Colonic mucosa (tissue), 4 donors: Measurements from ENCODE around the gene EFNA3. TPM values are rescaled to one million over a fixed set of nuclear protein-coding genes. Genes with fewer than 3 reads are reported as not detected.

Experiments
- DNase-seq: peaks from one replicate; pipeline ENCODE4 v3.0.0-alpha.2; 2020
- H3K27ac ChIP-seq: fragments of 200-600 bp; one replicate; pipeline ENCODE4 v1.8.0; 2021
- H3K27me3 ChIP-seq: fragments of 200-600 bp; one replicate; pipeline ENCODE4 v1.8.0; 2021
- H3K36me3 ChIP-seq: fragments of 200-600 bp; one replicate; pipeline ENCODE4 v1.8.0; 2021
- H3K4me1 ChIP-seq: fragments of 200-600 bp; one replicate; pipeline ENCODE4 v1.8.0; 2021; ENCODE audit warnings: mild to moderate bottlenecking
- H3K4me3 ChIP-seq: fragments of 200-600 bp; one replicate; pipeline ENCODE4 v1.8.0; 2021
- H3K9ac ChIP-seq, 2 donors: one replicate each; pipeline ENCODE4 v1.7.0; 2013; ENCODE audit warnings: control low read depth in 2 of 2, low read depth in 2 of 2, low read length in 2 of 2
- H3K9me3 ChIP-seq: fragments of 200-600 bp; one replicate; pipeline ENCODE4 v1.8.0; 2021
- CTCF ChIP-seq: fragments of 200-600 bp; IDR thresholded peaks from one replicate; pipeline ENCODE4 v1.8.0; 2022; ENCODE audit warnings: antibody characterized with exemption, mild to moderate bottlenecking
- intact Hi-C: fragments of 100-400 bp; cut with DNase I; formaldehyde crosslinking; loops from one replicate; pipeline ENCODE4 v1.14.1; 2022
- total RNA-seq, 2 donors: library from RNA; stranded (reverse); fragmentation: NEBNext Ultra II Directional in 1 of 2; extraction: Animal tissue kit (Norgen Biotek cat#: 25700) in 1 of 2; gene quantifications; one replicate each; pipeline ENCODE4 v1.2.1, GENCODE V29; 2021
- donor health status: healthy.
- donor health status: DM: no; HTN: no; CAD: no.
- donor health status: DM: no; HTN: no; CAD: no.

The EFNA3 gene
- total RNA-seq, 2 donors from 2014 or later = 12.7 to 21.4 TPM

DNA sequence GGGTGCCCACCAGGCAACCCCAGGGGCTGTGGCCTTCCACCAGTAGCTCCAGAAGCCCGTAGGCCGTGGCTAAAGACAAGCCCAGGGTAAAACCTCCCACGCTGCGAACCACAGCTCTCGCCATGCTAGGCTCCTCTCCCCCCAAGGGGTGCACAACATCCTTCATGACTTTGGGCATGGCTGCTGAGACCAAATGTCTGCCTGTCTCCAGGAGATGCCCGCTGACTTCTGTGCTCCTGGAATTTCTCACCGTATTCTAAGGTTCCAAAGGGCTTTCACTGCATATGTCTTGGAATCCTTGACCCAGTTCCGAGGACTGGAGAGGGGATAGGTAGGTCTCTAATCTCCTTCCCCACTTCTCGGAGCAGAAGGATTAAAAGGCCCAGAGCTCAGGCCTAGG is 45.1 kb upstream of the EFNA3 start, which contains the start of the genes DCST1 and DCST2:
Gene DCST1, plus strand, starts transcription at position 301 of the 400 bp plus-strand sequence. CDS start 213 bp downstream, outside the sequence.
Gene DCST2, minus strand, starts transcription at position 258 of the 400 bp plus-strand sequence. Its CDS starts 80 bp downstream, at position 178.
- no peak within 1 kb of the TSS for H3K27ac ChIP-seq
- no peaks in the 10 kb centered on the region for H3K9me3 ChIP-seq
- H3K36me3 ChIP-seq = no peaks in the 10 kb centered on the region
- H3K27me3 ChIP-seq = no peaks in the 10 kb centered on the region
- DNase-seq = no peak
- no peak for TF ChIP-seq CTCF
- intact Hi-C loops = no loop called here
- H3K4me3 ChIP-seq = no peak within 1 kb of the TSS
- H3K9ac ChIP-seq = no peak within 1 kb of the TSS
- H3K4me1 ChIP-seq = no peaks in the 10 kb centered on the region

DNA sequence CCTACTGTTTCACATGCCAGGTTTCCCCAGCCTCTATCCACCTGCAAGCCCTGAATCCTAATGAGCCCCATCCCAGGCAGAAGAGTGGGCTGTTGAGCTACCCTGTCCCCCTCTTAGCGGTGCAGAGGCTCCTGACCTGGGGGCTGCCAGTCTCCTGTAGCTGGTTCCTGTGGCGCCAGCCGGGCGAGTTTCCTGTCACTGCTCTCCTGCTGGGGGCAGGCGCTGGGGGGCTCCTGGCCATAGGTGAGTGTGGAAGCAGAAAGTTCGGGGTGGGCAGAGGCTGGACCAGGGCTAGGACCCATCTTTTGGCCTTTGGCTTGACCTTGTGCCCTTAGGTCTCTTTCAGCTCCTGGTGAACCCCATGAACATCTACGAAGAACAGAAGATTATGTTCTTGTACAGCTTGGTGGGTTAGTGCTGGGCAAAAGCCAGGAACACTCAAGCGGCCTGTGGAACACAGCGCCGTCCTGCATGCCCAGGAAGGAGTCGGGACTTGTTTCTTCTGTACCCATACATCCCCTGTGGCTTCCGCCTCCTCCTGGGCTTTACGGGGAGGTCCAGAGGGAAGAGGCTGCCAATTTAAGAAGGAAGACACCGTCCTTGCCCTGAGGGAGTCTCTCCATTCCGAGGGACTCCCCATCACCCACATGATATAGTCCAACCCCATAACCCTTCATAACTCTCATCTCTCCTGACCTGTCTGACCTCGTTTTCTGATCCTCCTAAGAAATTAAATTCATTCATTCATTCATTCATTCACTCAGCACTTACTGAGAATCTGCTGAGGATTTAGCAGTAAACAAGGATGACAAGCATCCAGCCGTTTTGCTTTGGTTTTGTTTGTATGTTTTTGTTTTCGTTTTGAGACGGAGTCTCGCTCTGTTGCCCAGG is 44.1 kb upstream of the EFNA3 start:
- Histone ChIP-seq H3K4me1 (peaks cover 3% of the 10 kb centered on the region), H3K27ac (no peak overlapping the region), H3K36me3 (no peaks in the 10 kb centered on the region), H3K4me3 (no peak overlapping the region), H3K9me3 (no peaks in the 10 kb centered on the region), H3K9ac (no peak overlapping the region), H3K27me3 (no peaks in the 10 kb centered on the region)
- TF ChIP-seq CTCF = no peak
- DNase-seq = no peak
- intact Hi-C loops = no loop called here

DNA sequence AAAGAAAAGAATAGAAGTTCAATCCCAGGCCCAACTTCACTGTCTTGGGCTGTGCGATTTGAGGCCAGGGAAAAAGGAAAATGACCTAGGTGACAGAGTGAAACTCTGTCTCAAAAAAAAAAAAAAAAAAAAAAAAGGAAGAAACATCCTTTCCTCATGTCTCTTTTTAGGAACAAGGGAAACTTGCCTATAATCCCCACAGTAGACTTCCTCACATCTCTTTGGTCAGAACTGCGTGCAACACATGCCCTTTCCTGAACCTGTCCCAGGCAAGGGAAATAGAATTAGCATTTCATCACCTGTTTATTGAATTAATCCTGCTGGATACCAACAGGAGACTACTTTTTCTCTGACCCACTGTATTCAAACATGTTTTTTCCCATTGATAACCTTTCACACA is 42.7 kb upstream of the EFNA3 start:
- intact Hi-C loops = no loop called here
- no peak overlapping the region for H3K9ac ChIP-seq
- H3K27ac ChIP-seq = no peak overlapping the region
- H3K36me3 ChIP-seq = no peaks in the 10 kb centered on the region
- no peaks in the 10 kb centered on the region for H3K27me3 ChIP-seq
- no peaks in the 10 kb centered on the region for H3K9me3 ChIP-seq
- DNase-seq = no peak
- no peak for TF ChIP-seq CTCF
- peaks cover 3% of the 10 kb centered on the region for H3K4me1 ChIP-seq
- no peak overlapping the region for H3K4me3 ChIP-seq

DNA sequence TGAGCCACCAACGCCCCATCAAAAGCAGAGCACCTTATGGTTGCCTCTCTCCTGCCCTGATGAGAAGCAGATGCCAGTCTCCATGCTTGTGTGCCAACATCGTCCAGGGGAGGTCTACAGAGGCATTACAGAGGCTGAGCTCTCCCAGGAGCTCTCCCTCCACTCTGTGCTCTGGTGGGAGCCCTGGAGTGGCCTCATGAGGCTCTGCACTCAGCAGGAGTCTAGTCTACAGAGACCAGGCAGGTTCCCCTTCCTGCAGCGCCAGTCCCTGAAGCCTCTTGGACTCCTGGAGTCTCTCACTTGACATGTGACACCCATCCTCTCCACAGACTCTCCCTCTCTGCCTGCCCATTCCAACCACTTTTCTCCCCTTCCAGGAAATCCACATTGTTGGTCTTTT is 41.6 kb upstream of the EFNA3 start:
- Histone ChIP-seq H3K27ac (no peak overlapping the region), H3K4me3 (no peak overlapping the region), H3K9ac (no peak overlapping the region), H3K36me3 (no peaks in the 10 kb centered on the region), H3K9me3 (no peaks in the 10 kb centered on the region), H3K4me1 (peaks cover 3% of the 10 kb centered on the region), H3K27me3 (no peaks in the 10 kb centered on the region)
- DNase-seq = no peak
- intact Hi-C loops = no loop called here
- TF ChIP-seq CTCF = no peak

- Histone ChIP-seq H3K27ac (peak overlapping the region; percentile 49), H3K36me3 (no peaks in the 10 kb centered on the region), H3K9me3 (no peaks in the 10 kb centered on the region), H3K27me3 (no peaks in the 10 kb centered on the region), H3K4me1 (peaks cover 3% of the 10 kb centered on the region), H3K9ac (peak overlapping the region in 1 of 2 donors; percentile 73), H3K4me3 (no peak overlapping the region)
- no peak for TF ChIP-seq CTCF
- intact Hi-C loops = no loop called here
- DNase-seq = peak; percentile 59
These were observed 40.7 kb upstream of the EFNA3 start for GRCh38 chr1:155037851-155038441.
